ENCODE data around the gene SETMAR. TPM values are rescaled to one million over a fixed set of nuclear protein-coding genes. Genes with fewer than 3 reads are reported as not detected.

SETMAR gene
- total and polyA plus RNA-seq, 8 donors: 3.1 to 28.0 (median 11.6) TPM

- Histone ChIP-seq H3K27me3 (no peaks in the 10 kb centered on the region), H3K4me3 (no peak overlapping the region), H3K27ac (no peak overlapping the region), H3K36me3 (peaks cover 7 to 24% (median 17%) of the 10 kb centered on the region in 4 donors), H3K4me1 (peaks cover 0 to 15% (median 3%) of the 10 kb centered on the region in 4 donors), H3K9me3 (no peaks in the 10 kb centered on the region)
- intact Hi-C loops (cut with DNase I; ENCODE audit: low total_unique reads): no loop called here
- TF ChIP-seq POLR2A (IDR thresholded peaks at IDR 0.05) (no peak), EP300 (IDR thresholded peaks at IDR 0.05) (no peak), CTCF (IDR thresholded peaks at IDR 0.05) (no peak), POLR2AphosphoS5 (IDR thresholded peaks at IDR 0.05) (no peak)
- DNase-seq: no peak
These were observed 17.1 kb downstream of the SETMAR start for GRCh38 chr3:4320096-4320911.

- Histone ChIP-seq H3K27me3 (no peaks in the 10 kb centered on the region), H3K27ac (no peak overlapping the region), H3K36me3 (peaks cover 4 to 11% (median 6%) of the 10 kb centered on the region in 4 donors), H3K9me3 (no peaks in the 10 kb centered on the region), H3K4me3 (no peak overlapping the region), H3K4me1 (peaks cover 0 to 15% (median 5%) of the 10 kb centered on the region in 4 donors)
- intact Hi-C loops (cut with DNase I; ENCODE audit: low total_unique reads): no loop called here
- TF ChIP-seq POLR2AphosphoS5 (IDR thresholded peaks at IDR 0.05): no peak
- TF ChIP-seq CTCF (IDR thresholded peaks at IDR 0.05): no peak
- no peak for TF ChIP-seq POLR2A (IDR thresholded peaks at IDR 0.05)
- TF ChIP-seq EP300 (IDR thresholded peaks at IDR 0.05): no peak
- 72 to 92% (median 87%) methylated on average over 1 of the region's 1 CpG for WGBS, 5 donors
- no peak for DNase-seq
These were observed 18.6 kb downstream of the SETMAR start for GRCh38 chr3:4321732-4322131.

GRCh38 chr3:4322635-4323034 lies 19.5 kb downstream of the SETMAR start:
- Histone ChIP-seq H3K9me3 (no peaks in the 10 kb centered on the region), H3K4me3 (no peak overlapping the region), H3K36me3 (peaks cover 0 to 2% (median 0%) of the 10 kb centered on the region in 4 donors), H3K27ac (no peak overlapping the region), H3K27me3 (no peaks in the 10 kb centered on the region), H3K4me1 (peaks cover 0 to 15% (median 5%) of the 10 kb centered on the region in 4 donors)
- DNase-seq: peak in 1 of 2 donors; percentile 34
- WGBS, 5 donors: 70 to 92% (median 86%) methylated on average over 1 of the region's 1 CpG
- TF ChIP-seq POLR2AphosphoS5 (IDR thresholded peaks at IDR 0.05) (no peak), EP300 (IDR thresholded peaks at IDR 0.05) (no peak), CTCF (IDR thresholded peaks at IDR 0.05) (no peak), POLR2A (IDR thresholded peaks at IDR 0.05) (no peak)
- intact Hi-C loops (cut with DNase I; ENCODE audit: low total_unique reads): no loop called here

GRCh38 chr3:4323246-4324027 lies 20.3 kb downstream of the SETMAR start:
- no peak overlapping the region for H3K4me3 ChIP-seq
- intact Hi-C loops (cut with DNase I; ENCODE audit: low total_unique reads): no loop called here
- no peaks in the 10 kb centered on the region for H3K27me3 ChIP-seq
- no peak for TF ChIP-seq CTCF (IDR thresholded peaks at IDR 0.05)
- no peak for TF ChIP-seq EP300 (IDR thresholded peaks at IDR 0.05)
- no peak for TF ChIP-seq POLR2A (IDR thresholded peaks at IDR 0.05)
- TF ChIP-seq POLR2AphosphoS5 (IDR thresholded peaks at IDR 0.05): no peak
- 72 to 78% (median 76%) methylated on average over 3 of the region's 3 CpGs for WGBS, 5 donors
- DNase-seq: no peak
- H3K9me3 ChIP-seq: peaks cover 0 to 2% (median under 1%) of the 10 kb centered on the region in 4 donors
- H3K36me3 ChIP-seq: no peaks in the 10 kb centered on the region
- no peak overlapping the region for H3K27ac ChIP-seq
- H3K4me1 ChIP-seq: peaks cover 0 to 15% (median 5%) of the 10 kb centered on the region in 4 donors

Measured in stomach (tissue), 9 donors.